Measurements from ENCODE around the gene VAV1.

Gene VAV1

GRCh38 chr19:6886277-6886897 lies 113.9 kb downstream of the VAV1 start:
- DNase-seq (ENCODE audit: extremely low read depth in 1 of 2, low read depth in 1 of 2), result no peak

- peak in 1 of 2 donors; percentile 14 for DNase-seq (ENCODE audit: extremely low read depth in 1 of 2, low read depth in 1 of 2)
Observed at GRCh38 chr19:6887316-6887715, 114.8 kb downstream of the VAV1 start, which contains the start of gene ADGRE1. TSS of gene ADGRE1 (plus strand) at chr19:6887579. CDS start at chr19:6887609, 30 bp downstream.

- no peak for DNase-seq (ENCODE audit: extremely low read depth in 1 of 2, low read depth in 1 of 2)
Observed at GRCh38 chr19:6888967-6889366, 116.5 kb downstream of the VAV1 start.

GRCh38 chr19:6890401-6890913 lies 117.9 kb downstream of the VAV1 start:
- no peak for DNase-seq (ENCODE audit: extremely low read depth in 1 of 2, low read depth in 1 of 2)

GRCh38 chr19:6890938-6891337 lies 118.4 kb downstream of the VAV1 start:
- peak in 1 of 2 donors; percentile 6 for DNase-seq (ENCODE audit: extremely low read depth in 1 of 2, low read depth in 1 of 2)

- DNase-seq (ENCODE audit: extremely low read depth in 1 of 2, low read depth in 1 of 2), result no peak
Observed at GRCh38 chr19:6891761-6892385, 119.4 kb downstream of the VAV1 start.

- DNase-seq (ENCODE audit: extremely low read depth in 1 of 2, low read depth in 1 of 2), result no peak
Observed at GRCh38 chr19:6894313-6894712, 121.8 kb downstream of the VAV1 start.

- DNase-seq (ENCODE audit: extremely low read depth in 1 of 2, low read depth in 1 of 2), result no peak
Observed at GRCh38 chr19:6903446-6903845, 130.9 kb downstream of the VAV1 start.

- no peak for DNase-seq (ENCODE audit: extremely low read depth in 1 of 2, low read depth in 1 of 2)
Observed at GRCh38 chr19:6906559-6907060, 134.1 kb downstream of the VAV1 start.
